HEK293 (cell line): ENCODE results near the gene NEK6.

ENCODE experiments used
- CTCF ChIA-PET: fragments of 350-600 bp; formaldehyde crosslinking; extraction: SDS; loops from one replicate; lab custom pipeline; 2021; ENCODE audit warnings: antibody characterized with exemption; lab: Yijun Ruan, JAX
- POLR2A ChIA-PET: fragments of 300-600 bp; formaldehyde crosslinking; extraction: SDS; loops from one replicate; lab custom pipeline; 2020; ENCODE audit warnings: antibody characterized with exemption, inconsistent platforms; lab: Yijun Ruan, JAX
- H3K27ac ChIP-seq: fragments of 200-500 bp; sonication (Bioruptor generic); 2 replicates; pipeline ENCODE4 v1.5.1; 2014; ENCODE audit warnings: low read depth, low read length, control low read depth, inconsistent platforms; ENCODE audit errors: extremely low read depth
- H3K36me3 ChIP-seq, 2 experiments: fragments of 200-500 bp in 1 of 2; sonication (Bioruptor generic) in 1 of 2; 1 replicate in 1 of 2; 2 replicates in 1 of 2; pipeline ENCODE4 v1.5.1; 2014 to 2017; ENCODE audit warnings: inconsistent platforms in 2 of 2, low read length in 2 of 2; ENCODE audit not compliant: control insufficient read depth in 2 of 2, insufficient read depth in 1 of 2
- H3K4me1 ChIP-seq: fragments of 200-500 bp; sonication (Bioruptor generic); 2 replicates; pipeline ENCODE4 v1.5.1; 2014; ENCODE audit warnings: mild to moderate bottlenecking, low read length, inconsistent platforms; ENCODE audit not compliant: control insufficient read depth, insufficient read depth
- H3K4me3 ChIP-seq: 2 replicates; pipeline ENCODE4 v1.5.1; 2011; ENCODE audit warnings: low read depth, mild to moderate bottlenecking, control low read depth, low read length, moderate library complexity
- H3K9me3 ChIP-seq: fragments of 200-500 bp; sonication (Bioruptor generic); 2 replicates; pipeline ENCODE4 v1.5.1; 2014; ENCODE audit warnings: low read depth, low read length, inconsistent platforms; ENCODE audit not compliant: control insufficient read depth, insufficient read depth
- BCL11A ChIP-seq: fragments of 450-650 bp; formaldehyde crosslinking; IDR thresholded peaks from 2 replicates; pipeline ENCODE4 v1.5.1; 2016; ENCODE audit warnings: low read depth, missing biosample characterization, missing genetic modification characterization
- FEZF1 ChIP-seq: fragments of 450-650 bp; formaldehyde crosslinking; IDR thresholded peaks from 2 replicates; pipeline ENCODE4 v1.5.1; 2016; ENCODE audit warnings: missing biosample characterization, missing genetic modification characterization
- PRDM2 ChIP-seq: fragments of 450-650 bp; formaldehyde crosslinking; IDR thresholded peaks from 2 replicates; pipeline ENCODE4 v1.5.1; 2016; ENCODE audit warnings: missing biosample characterization, missing genetic modification characterization, borderline replicate concordance
- PRDM6 ChIP-seq: fragments of 450-650 bp; formaldehyde crosslinking; IDR thresholded peaks from 2 replicates; pipeline ENCODE4 v1.5.1; 2017; ENCODE audit warnings: missing biosample characterization, missing genetic modification characterization
- SCRT1 ChIP-seq: fragments of 450-650 bp; formaldehyde crosslinking; IDR thresholded peaks from 2 replicates; pipeline ENCODE4 v1.5.1; 2016; ENCODE audit warnings: missing biosample characterization, missing genetic modification characterization, borderline replicate concordance
- SP3 ChIP-seq: fragments of 450-650 bp; formaldehyde crosslinking; IDR thresholded peaks from 2 replicates; pipeline ENCODE4 v1.5.1; 2016; ENCODE audit warnings: missing biosample characterization, missing genetic modification characterization
- SP7 ChIP-seq: fragments of 450-650 bp; formaldehyde crosslinking; IDR thresholded peaks from 2 replicates; pipeline ENCODE4 v1.5.1; 2016; ENCODE audit warnings: missing biosample characterization, missing genetic modification characterization
- ZBTB7A ChIP-seq: fragments of 450-650 bp; formaldehyde crosslinking; IDR thresholded peaks from 2 replicates; pipeline ENCODE4 v1.5.1; 2016; ENCODE audit warnings: low read depth, missing biosample characterization, missing genetic modification characterization
- ZFP37 ChIP-seq: fragments of 450-650 bp; formaldehyde crosslinking; IDR thresholded peaks from 2 replicates; pipeline ENCODE4 v1.5.1; 2016; ENCODE audit warnings: missing biosample characterization, missing genetic modification characterization
- ZNF10 ChIP-seq: fragments of 450-650 bp; formaldehyde crosslinking; IDR thresholded peaks from 2 replicates; pipeline ENCODE4 v1.5.1; 2017; ENCODE audit warnings: missing biosample characterization, missing genetic modification characterization
- ZNF302 ChIP-seq: fragments of 450-650 bp; formaldehyde crosslinking; IDR thresholded peaks from 2 replicates; pipeline ENCODE4 v1.5.1; 2016; ENCODE audit warnings: missing biosample characterization, missing genetic modification characterization, low read depth
- ZNF324 ChIP-seq: fragments of 450-650 bp; formaldehyde crosslinking; IDR thresholded peaks from 2 replicates; pipeline ENCODE4 v1.5.1; 2016; ENCODE audit warnings: missing biosample characterization, missing genetic modification characterization
- ZNF571 ChIP-seq: fragments of 450-650 bp; formaldehyde crosslinking; IDR thresholded peaks from 2 replicates; pipeline ENCODE4 v1.5.0; 2017; ENCODE audit warnings: missing biosample characterization, missing genetic modification characterization
- ZNF654 ChIP-seq: fragments of 450-650 bp; formaldehyde crosslinking; IDR thresholded peaks from 2 replicates; pipeline ENCODE4 v1.5.1; 2016; ENCODE audit warnings: low read depth, missing biosample characterization, missing genetic modification characterization
- TF ChIP-seq, protein P1 (sequence below): fragments of 450-650 bp; formaldehyde crosslinking; IDR thresholded peaks from 2 replicates; pipeline ENCODE4 v1.5.1; 2016; ENCODE audit warnings: missing biosample characterization, missing genetic modification characterization
- TF ChIP-seq, protein P2 (sequence below): fragments of 450-650 bp; formaldehyde crosslinking; conservative IDR thresholded peaks from 2 replicates; pipeline ENCODE4 v1.5.1; 2016; ENCODE audit warnings: low read depth, missing biosample characterization, missing genetic modification characterization

Gene NEK6

DNA sequence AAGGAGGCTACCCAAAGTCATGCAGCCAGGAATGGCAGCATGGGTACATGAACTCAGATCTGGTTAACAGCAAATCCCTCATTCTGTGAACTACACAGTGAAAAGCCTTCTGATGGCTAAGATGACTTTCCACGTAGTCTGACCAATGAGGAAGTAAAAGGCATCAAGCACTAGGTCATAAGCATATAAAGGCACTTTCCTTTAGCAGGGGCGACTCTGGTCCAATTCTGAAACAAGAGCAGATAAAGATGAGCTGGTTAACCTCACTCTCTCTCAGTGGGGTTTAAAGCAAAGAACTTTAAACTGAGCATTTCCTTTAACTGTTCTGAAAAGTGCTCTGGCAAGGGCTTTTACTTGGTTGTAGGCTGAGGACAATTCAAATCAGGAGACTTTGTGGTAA lies 136.4 kb downstream of the NEK6 start:
- H3K4me1 ChIP-seq: peaks cover 15% of the 10 kb centered on the region
- CTCF ChIA-PET: interaction anchor here (0.5 to 1.5 kb wide), 5 partner anchors 9 to 354 kb away, joined by 3 to 8 read pairs (median 3); no protein-coding TSS in a partner anchor
- no peak overlapping the region for H3K4me3 ChIP-seq
- no peak overlapping the region for H3K27ac ChIP-seq
- no peak for TF ChIP-seq SCRT1 (tag by site-specific recombination)
- no peak for TF ChIP-seq ZNF324 (tag by site-specific recombination)
- TF ChIP-seq, protein P1, sequence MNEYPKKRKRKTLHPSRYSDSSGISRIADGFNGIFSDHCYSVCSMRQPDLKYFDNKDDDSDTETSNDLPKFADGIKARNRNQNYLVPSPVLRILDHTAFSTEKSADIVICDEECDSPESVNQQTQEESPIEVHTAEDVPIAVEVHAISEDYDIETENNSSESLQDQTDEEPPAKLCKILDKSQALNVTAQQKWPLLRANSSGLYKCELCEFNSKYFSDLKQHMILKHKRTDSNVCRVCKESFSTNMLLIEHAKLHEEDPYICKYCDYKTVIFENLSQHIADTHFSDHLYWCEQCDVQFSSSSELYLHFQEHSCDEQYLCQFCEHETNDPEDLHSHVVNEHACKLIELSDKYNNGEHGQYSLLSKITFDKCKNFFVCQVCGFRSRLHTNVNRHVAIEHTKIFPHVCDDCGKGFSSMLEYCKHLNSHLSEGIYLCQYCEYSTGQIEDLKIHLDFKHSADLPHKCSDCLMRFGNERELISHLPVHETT (tag by site-specific recombination): no peak
- no peak for TF ChIP-seq ZFP37 (tag by site-specific recombination)
- no peak for TF ChIP-seq BCL11A (tag by site-specific recombination)
- TF ChIP-seq SP3: no peak
- TF ChIP-seq ZNF571 (tag by site-specific recombination): no peak
- TF ChIP-seq FEZF1 (tag by site-specific recombination): no peak
- no peak for TF ChIP-seq ZNF302
- TF ChIP-seq ZBTB7A (tag by site-specific recombination): no peak
- no peak for TF ChIP-seq SP7
- TF ChIP-seq, protein P2, sequence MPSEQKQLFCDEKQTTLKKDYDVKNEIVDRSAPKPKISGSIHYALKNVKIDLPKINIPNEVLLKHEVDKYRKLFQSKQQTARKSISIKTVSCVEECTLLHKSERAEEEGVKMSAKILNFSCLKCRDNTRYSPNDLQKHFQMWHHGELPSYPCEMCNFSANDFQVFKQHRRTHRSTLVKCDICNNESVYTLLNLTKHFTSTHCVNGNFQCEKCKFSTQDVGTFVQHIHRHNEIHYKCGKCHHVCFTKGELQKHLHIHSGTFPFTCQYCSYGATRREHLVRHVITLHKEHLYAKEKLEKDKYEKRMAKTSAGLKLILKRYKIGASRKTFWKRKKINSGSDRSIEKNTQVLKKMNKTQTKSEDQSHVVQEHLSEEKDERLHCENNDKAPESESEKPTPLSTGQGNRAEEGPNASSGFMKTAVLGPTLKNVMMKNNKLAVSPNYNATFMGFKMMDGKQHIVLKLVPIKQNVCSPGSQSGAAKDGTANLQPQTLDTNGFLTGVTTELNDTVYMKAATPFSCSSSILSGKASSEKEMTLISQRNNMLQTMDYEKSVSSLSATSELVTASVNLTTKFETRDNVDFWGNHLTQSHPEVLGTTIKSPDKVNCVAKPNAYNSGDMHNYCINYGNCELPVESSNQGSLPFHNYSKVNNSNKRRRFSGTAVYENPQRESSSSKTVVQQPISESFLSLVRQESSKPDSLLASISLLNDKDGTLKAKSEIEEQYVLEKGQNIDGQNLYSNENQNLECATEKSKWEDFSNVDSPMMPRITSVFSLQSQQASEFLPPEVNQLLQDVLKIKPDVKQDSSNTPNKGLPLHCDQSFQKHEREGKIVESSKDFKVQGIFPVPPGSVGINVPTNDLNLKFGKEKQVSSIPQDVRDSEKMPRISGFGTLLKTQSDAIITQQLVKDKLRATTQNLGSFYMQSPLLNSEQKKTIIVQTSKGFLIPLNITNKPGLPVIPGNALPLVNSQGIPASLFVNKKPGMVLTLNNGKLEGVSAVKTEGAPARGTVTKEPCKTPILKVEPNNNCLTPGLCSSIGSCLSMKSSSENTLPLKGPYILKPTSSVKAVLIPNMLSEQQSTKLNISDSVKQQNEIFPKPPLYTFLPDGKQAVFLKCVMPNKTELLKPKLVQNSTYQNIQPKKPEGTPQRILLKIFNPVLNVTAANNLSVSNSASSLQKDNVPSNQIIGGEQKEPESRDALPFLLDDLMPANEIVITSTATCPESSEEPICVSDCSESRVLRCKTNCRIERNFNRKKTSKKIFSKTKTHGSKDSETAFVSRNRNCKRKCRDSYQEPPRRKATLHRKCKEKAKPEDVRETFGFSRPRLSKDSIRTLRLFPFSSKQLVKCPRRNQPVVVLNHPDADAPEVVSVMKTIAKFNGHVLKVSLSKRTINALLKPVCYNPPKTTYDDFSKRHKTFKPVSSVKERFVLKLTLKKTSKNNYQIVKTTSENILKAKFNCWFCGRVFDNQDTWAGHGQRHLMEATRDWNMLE: no peak
- no peak for TF ChIP-seq ZNF10 (tag by site-specific recombination)
- TF ChIP-seq, all 188 proteins: peak for 0
- POLR2A ChIA-PET: no interaction called here
- H3K9me3 ChIP-seq: no peaks in the 10 kb centered on the region
- peaks cover 0 to 32% of the 10 kb centered on the region in 2 experiments; a peak in 1 of 3 replicates for H3K36me3 ChIP-seq

DNA sequence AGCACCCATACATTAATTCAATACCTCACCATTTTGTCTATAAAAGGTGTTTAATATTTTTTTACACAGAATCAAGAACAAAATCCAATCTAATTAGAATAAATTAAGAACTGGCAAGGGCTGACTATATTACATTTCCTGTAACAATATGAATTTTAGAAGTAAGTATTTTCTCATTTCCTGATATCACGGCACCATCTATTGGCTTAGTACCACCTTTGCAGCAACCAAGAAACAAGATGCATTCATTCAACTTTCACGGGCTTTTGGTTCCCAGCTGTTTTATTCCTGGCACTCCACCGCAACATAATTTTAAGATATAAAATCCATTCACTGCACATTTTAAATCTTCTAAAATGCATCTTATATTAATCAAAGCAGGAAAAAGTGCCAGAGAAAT lies 136.8 kb downstream of the NEK6 start:
- peaks cover 15% of the 10 kb centered on the region for H3K4me1 ChIP-seq
- H3K9me3 ChIP-seq: no peaks in the 10 kb centered on the region
- H3K4me3 ChIP-seq: no peak overlapping the region
- peaks cover 0 to 36% of the 10 kb centered on the region in 2 experiments; a peak in 1 of 3 replicates for H3K36me3 ChIP-seq
- POLR2A ChIA-PET: no interaction called here
- TF ChIP-seq ZNF654 (tag by site-specific recombination) (peak; percentile 49), PRDM2 (tag by site-specific recombination) (no peak), PRDM6 (no peak)
- TF ChIP-seq, all 188 proteins: peak for 1
- H3K27ac ChIP-seq: no peak overlapping the region
- CTCF ChIA-PET: interaction anchor here (0.5 to 1.5 kb wide), 6 partner anchors 9 to 354 kb away, joined by 3 to 8 read pairs (median 3); no protein-coding TSS in a partner anchor
